ENCODE data around the gene ZRANB1. TPM values are rescaled to one million over a fixed set of nuclear protein-coding genes. Genes with fewer than 3 reads are reported as not detected.

ZRANB1 gene
- total RNA-seq, 1 donor from 2014 or later: 24.7 TPM

DNA sequence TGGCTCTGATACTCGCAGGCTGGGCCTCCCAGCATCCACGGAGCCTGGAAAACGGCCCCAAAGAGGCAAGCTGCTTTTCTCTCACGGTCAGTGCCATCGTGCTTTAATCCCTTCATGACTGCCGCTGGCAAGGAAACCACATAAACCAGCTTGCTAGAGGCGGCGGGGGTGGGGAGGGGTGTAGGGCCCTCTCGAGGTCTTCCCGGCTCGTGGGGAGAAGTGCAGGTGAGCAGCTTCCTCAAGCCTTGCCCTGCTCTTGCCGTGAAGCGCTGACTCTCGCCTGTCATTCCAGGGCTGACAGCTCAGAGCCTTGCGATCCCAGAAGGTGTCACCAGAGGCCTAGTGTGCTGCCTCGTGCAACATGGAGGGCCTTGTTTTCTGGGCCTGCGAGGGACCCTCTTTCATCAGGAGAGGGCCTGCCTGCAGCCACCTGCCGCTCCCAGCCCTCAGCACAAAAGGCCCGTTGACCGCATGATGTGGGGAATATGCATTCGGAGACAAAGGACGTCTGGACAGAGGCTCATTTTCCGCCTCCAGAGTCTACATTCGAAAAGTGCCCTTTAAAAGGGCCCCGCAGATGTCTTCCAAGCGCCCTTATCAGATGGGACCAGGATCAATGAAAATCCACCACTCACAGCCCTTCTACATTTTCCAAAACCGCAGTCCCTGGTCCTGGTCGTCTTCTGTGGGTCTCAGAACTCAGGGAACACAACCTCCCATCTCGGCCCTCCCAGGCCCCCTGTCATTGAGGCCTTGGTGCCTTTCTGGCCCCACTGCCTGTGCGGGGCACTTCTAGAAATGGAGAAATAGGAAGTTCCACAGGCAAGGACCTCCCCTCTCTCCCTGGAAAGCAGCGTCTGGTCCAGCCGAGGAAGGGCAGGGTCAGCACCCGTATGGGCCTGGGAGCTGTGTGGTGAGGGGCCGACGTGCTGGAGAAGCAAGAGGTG lies 58.7 kb downstream of the ZRANB1 start:
- H3K27me3 ChIP-seq: no peaks in the 10 kb centered on the region
- peaks cover 31 to 37% of the 10 kb centered on the region in 2 donors for H3K36me3 ChIP-seq
- peaks cover 35 to 57% of the 10 kb centered on the region in 2 donors for H3K4me1 ChIP-seq
- peak overlapping the region; percentile 34 to 54 for H3K4me3 ChIP-seq
- DNase-seq (ENCODE audit: low spot score in 2 of 2): peak in 1 of 2 donors; percentile 70
- TF ChIP-seq, protein P1, sequence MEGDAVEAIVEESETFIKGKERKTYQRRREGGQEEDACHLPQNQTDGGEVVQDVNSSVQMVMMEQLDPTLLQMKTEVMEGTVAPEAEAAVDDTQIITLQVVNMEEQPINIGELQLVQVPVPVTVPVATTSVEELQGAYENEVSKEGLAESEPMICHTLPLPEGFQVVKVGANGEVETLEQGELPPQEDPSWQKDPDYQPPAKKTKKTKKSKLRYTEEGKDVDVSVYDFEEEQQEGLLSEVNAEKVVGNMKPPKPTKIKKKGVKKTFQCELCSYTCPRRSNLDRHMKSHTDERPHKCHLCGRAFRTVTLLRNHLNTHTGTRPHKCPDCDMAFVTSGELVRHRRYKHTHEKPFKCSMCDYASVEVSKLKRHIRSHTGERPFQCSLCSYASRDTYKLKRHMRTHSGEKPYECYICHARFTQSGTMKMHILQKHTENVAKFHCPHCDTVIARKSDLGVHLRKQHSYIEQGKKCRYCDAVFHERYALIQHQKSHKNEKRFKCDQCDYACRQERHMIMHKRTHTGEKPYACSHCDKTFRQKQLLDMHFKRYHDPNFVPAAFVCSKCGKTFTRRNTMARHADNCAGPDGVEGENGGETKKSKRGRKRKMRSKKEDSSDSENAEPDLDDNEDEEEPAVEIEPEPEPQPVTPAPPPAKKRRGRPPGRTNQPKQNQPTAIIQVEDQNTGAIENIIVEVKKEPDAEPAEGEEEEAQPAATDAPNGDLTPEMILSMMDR (IDR thresholded peaks at IDR 0.05): peak in 2 of 3 experiments; percentile 14 to 29
- H3K27ac ChIP-seq: peak overlapping the region; percentile 94 to 98
- no peaks in the 10 kb centered on the region for H3K9me3 ChIP-seq
- intact Hi-C loops (cut with DNase I): loop anchor here (1.0 to 2.0 kb wide), 3 partner anchors 11 to 84 kb away; no protein-coding TSS in a partner anchor

DNA sequence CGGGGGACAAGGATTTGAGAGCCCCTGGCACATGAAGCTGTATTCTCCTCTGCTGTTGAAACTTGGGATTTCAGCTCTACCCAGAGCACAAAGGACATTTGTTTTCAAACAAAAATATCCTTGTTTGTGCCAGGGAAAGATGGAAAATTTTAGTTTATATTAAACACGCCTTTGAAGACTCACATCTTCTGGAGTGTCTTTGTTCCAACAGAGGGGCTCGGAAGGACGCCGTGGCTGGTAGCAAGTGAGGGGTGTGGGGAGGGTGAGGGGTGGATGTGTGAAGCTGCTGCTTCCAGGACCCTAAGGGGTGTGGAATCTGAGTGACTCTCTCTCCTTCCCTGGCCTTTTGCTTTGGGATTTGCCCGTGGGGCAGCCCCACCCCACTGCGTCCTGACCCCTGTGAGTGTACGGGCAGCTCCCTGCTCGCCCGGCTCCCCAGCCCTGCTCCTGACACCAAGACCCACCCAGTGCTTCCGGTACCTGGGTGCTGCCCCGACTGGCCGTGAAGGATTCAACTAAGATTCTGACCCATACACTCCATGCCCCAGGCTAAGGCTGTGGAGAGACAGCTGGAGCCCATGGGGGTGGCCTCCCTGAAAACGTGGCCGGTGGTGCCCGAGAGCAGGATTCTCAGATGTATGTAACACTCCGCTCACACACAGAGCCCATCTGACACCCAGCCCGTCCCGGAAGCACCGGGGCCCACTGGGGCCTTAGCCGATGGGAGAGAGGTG lies 59.6 kb downstream of the ZRANB1 start:
- peak in 1 of 2 donors; percentile 66 for DNase-seq (ENCODE audit: low spot score in 2 of 2)
- intact Hi-C loops (cut with DNase I): loop anchor here (2.0 kb wide), 2 partner anchors 59 to 85 kb away; no protein-coding TSS in a partner anchor
- peaks cover 35 to 60% of the 10 kb centered on the region in 2 donors for H3K4me1 ChIP-seq
- peaks cover 26 to 34% of the 10 kb centered on the region in 2 donors for H3K36me3 ChIP-seq
- H3K27me3 ChIP-seq: no peaks in the 10 kb centered on the region
- H3K27ac ChIP-seq: peak overlapping the region; percentile 94 to 98
- TF ChIP-seq, protein P1 (IDR thresholded peaks at IDR 0.05): no peak
- peak overlapping the region; percentile 34 to 54 for H3K4me3 ChIP-seq
- no peaks in the 10 kb centered on the region for H3K9me3 ChIP-seq

DNA sequence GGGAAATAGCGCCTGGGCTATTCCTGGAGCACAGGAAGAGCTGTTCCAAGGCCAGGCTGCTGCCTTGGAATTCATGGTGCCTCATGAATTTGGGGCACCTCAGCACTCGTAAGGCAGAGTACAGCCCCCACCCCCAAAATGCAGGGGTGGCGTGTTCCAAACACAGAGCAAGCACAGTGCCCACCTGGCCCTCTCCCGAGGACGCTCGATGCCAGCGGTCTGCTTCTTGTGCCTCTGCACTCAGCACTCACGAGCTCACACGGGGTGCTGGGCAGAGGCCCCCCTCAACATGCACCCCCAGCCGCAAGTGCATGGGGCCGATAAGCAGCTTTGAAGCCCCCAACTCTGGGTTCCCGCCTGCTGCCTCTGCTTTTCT lies 60.1 kb downstream of the ZRANB1 start:
- intact Hi-C loops (cut with DNase I): no loop called here
- no peaks in the 10 kb centered on the region for H3K9me3 ChIP-seq
- peak overlapping the region; percentile 34 to 54 for H3K4me3 ChIP-seq
- peaks cover 35 to 66% of the 10 kb centered on the region in 2 donors for H3K4me1 ChIP-seq
- DNase-seq (ENCODE audit: low spot score in 2 of 2): no peak
- peaks cover 21 to 28% of the 10 kb centered on the region in 2 donors for H3K36me3 ChIP-seq
- H3K27me3 ChIP-seq: no peaks in the 10 kb centered on the region
- TF ChIP-seq, protein P1 (IDR thresholded peaks at IDR 0.05): no peak
- peak overlapping the region; percentile 94 to 98 for H3K27ac ChIP-seq

DNA sequence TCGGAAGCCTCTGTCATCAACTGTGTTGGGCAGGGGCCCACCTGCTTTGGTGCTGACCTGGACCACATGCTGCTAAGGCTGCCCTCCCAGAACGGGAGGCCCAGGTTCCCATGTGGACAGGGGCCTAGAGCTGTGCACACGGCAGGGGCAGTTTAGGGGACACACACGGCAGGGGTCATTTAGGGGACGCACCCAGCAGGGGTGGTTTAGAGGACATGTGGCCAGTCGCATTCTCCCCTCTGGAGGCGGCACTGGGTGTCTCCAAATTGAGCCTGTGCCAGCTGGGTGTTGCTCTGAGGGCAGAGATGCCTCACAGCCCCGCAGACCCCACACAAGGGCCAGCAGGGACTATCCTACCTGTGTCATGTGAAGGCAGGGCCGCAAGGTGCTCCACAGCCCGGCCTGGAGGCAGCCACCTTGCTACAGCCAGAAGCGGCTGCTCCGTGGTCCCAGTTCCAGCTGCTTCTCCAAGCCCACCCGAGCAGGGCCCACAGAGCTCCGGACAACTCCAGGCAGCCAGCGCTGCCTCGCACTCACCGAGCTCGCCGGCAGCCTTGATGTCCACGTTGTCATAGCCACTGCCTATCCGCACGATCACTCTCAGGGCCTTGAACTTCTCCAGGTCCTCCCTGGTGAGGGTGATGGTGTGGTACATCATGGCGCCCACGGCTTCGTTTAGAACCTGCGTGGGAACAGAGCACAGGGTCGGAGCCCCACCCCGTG lies 60.7 kb downstream of the ZRANB1 start:
- Histone ChIP-seq H3K36me3 (peaks cover 15 to 23% of the 10 kb centered on the region in 2 donors), H3K27ac (peak overlapping the region; percentile 94 to 98), H3K27me3 (no peaks in the 10 kb centered on the region), H3K9me3 (no peaks in the 10 kb centered on the region), H3K4me3 (peak overlapping the region in 1 of 2 donors; percentile 54), H3K4me1 (peaks cover 35 to 69% of the 10 kb centered on the region in 2 donors)
- intact Hi-C loops (cut with DNase I): no loop called here
- peak in 1 of 2 donors; percentile 63 for DNase-seq (ENCODE audit: low spot score in 2 of 2)
- TF ChIP-seq, protein P1 (IDR thresholded peaks at IDR 0.05): no peak

Measured in ascending aorta (tissue), 2 donors.